Cardiac muscle cell (in vitro differentiated cells and primary cell): ENCODE measurements around the gene MKS1. TPM values are rescaled to one million over a fixed set of nuclear protein-coding genes. Genes with fewer than 3 reads are reported as not detected.
A peak's percentile ranks its signal among the peaks of the same experiment; 100 is the strongest.

Experiments used
- DNase-seq, 2 donors: peaks; one replicate each; pipeline versions ENCODE4 v3.0.0 to v3.0.0-alpha.2; 2010 to 2017; ENCODE audit warnings: low read depth in 1 of 2, low spot score in 1 of 2
- H3K27ac ChIP-seq: fragments of 200-600 bp; sonication (generic); 2 replicates; pipeline ENCODE4 v1.5.1; 2016
- H3K27me3 ChIP-seq: fragments of 200-600 bp; sonication (generic); 2 replicates; pipeline ENCODE4 v1.6.0; 2016; ENCODE audit warnings: control low read depth
- H3K36me3 ChIP-seq: fragments of 200-600 bp; sonication (generic); 2 replicates; pipeline ENCODE4 v1.5.1; 2016; ENCODE audit warnings: control low read depth
- H3K4me1 ChIP-seq: fragments of 200-600 bp; sonication (generic); 2 replicates; pipeline ENCODE4 v1.8.1; 2017; ENCODE audit warnings: low read depth, mild to moderate bottlenecking, mixed run types
- H3K4me3 ChIP-seq: fragments of 200-600 bp; sonication (generic); 2 replicates; pipeline ENCODE4 v1.5.1; 2016; ENCODE audit warnings: mild to moderate bottlenecking
- H3K9me3 ChIP-seq: fragments of 200-600 bp; sonication (generic); 2 replicates; pipeline ENCODE4 v1.5.1; 2017; ENCODE audit warnings: low read depth, mild to moderate bottlenecking, control low read depth
- CTCF ChIP-seq: IDR thresholded peaks from 2 replicates; pipeline ENCODE4 v1.5.1; 2012; ENCODE audit warnings: low read depth, mild to moderate bottlenecking, low read length
- polyA plus RNA-seq: library from polyadenylated mRNA; unstranded; fragments of >200 nt; fragmentation: Nextera tagmentation; extraction: Ambion mirVana; gene quantifications from 2 replicates; pipeline ENCODE4 v1.2.1, GENCODE V29; 2016
- total RNA-seq: library from RNA; depleted of rRNA; stranded (reverse); fragments of >200 nt; gene quantifications from 2 replicates; pipeline ENCODE4 v1.2.3, GENCODE V29; 2016

The MKS1 gene
- total and polyA plus RNA-seq, 2 experiments from 2014 or later, result 28.6 to 29.7 TPM

- Histone ChIP-seq H3K27ac (no peak overlapping the region), H3K9me3 (no peaks in the 10 kb centered on the region), H3K27me3 (no peaks in the 10 kb centered on the region), H3K4me3 (no peak overlapping the region), H3K36me3 (peaks cover 15% of the 10 kb centered on the region), H3K4me1 (no peaks in the 10 kb centered on the region)
- DNase-seq, result no peak
- TF ChIP-seq CTCF, result no peak
These were observed 11.6 kb downstream of the MKS1 start for GRCh38 chr17:58207451-58207850.

- Histone ChIP-seq H3K9me3 (no peaks in the 10 kb centered on the region), H3K4me1 (no peaks in the 10 kb centered on the region), H3K27me3 (no peaks in the 10 kb centered on the region), H3K27ac (no peak overlapping the region), H3K36me3 (peaks cover 10% of the 10 kb centered on the region), H3K4me3 (no peak overlapping the region)
- no peak for DNase-seq
- no peak for TF ChIP-seq CTCF
These were observed 13.1 kb downstream of the MKS1 start for GRCh38 chr17:58205936-58206335.

GRCh38 chr17:58204796-58205195 lies 14.3 kb downstream of the MKS1 start:
- no peak overlapping the region for H3K27ac ChIP-seq
- H3K4me3 ChIP-seq, result no peak overlapping the region
- H3K27me3 ChIP-seq, result no peaks in the 10 kb centered on the region
- H3K4me1 ChIP-seq, result no peaks in the 10 kb centered on the region
- DNase-seq, result peak in 1 of 2 donors; percentile 3
- TF ChIP-seq CTCF, result no peak
- H3K36me3 ChIP-seq, result peaks cover 7% of the 10 kb centered on the region
- no peaks in the 10 kb centered on the region for H3K9me3 ChIP-seq

- no peaks in the 10 kb centered on the region for H3K4me1 ChIP-seq
- H3K27ac ChIP-seq, result no peak overlapping the region
- H3K27me3 ChIP-seq, result peaks cover 9% of the 10 kb centered on the region
- no peak for DNase-seq
- no peak overlapping the region for H3K4me3 ChIP-seq
- no peak for TF ChIP-seq CTCF
- peaks cover 3% of the 10 kb centered on the region for H3K36me3 ChIP-seq
- no peaks in the 10 kb centered on the region for H3K9me3 ChIP-seq
These were observed 16.2 kb downstream of the MKS1 start for GRCh38 chr17:58202859-58203258.

GRCh38 chr17:58200024-58200633 lies 18.9 kb downstream of the MKS1 start:
- TF ChIP-seq CTCF, result peak; percentile 65
- peak; percentile 36 to 60 for DNase-seq
- Histone ChIP-seq H3K4me3 (no peak overlapping the region), H3K36me3 (no peaks in the 10 kb centered on the region), H3K27me3 (peaks cover 9% of the 10 kb centered on the region), H3K9me3 (no peaks in the 10 kb centered on the region), H3K27ac (no peak overlapping the region), H3K4me1 (no peaks in the 10 kb centered on the region)
